Limb (tissue), 2 donors: ENCODE measurements around the gene STK24.

Experiments
- DNase-seq, 2 donors: peaks; one replicate each; pipeline ENCODE4 v3.0.0-alpha.2; 2016; ENCODE audit errors: extremely low spot score in 2 of 2

STK24 gene

DNA sequence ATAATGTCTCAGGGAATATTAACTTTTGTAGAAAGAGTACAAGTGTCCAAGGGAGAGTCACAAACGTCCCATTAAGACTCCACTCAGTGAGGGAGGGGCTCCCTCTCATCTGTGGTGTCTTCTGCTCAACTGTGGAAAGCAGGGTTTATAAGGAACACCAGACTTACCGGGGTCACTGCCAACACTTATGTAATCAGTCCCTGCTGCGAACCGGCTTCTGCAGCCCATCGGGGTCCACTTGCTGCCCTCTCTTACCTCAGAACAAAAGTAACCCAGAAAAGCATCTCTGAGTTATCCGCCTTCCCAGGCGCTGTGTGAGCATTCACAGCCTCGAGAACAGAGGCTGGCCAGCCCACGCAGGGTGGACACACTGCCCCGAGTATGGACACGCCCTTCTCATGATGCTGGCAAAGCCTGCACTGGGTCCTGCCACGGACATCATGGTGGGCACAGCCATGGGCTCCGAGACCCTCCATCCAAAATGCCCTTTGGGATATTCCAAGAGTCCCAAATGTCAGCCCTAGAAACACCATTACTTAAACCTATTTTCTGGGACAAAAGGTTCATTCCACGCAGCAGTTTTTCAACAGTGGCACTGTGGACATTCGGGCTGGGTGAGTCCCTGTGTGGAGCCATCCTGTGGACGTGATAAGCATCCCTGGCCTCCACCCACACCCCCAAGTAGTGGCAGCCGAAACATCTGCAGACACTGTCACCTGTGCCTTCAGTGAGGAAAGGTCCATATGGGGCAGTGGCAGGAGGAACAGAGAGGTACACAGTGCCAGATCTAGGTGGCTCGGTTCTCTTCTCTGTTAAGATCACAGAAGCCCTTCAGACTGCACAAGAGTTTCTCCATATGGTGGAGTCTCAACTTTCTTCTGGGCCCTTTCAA lies 63.9 kb downstream of the STK24 start:
- DNase-seq, result no peak

DNA sequence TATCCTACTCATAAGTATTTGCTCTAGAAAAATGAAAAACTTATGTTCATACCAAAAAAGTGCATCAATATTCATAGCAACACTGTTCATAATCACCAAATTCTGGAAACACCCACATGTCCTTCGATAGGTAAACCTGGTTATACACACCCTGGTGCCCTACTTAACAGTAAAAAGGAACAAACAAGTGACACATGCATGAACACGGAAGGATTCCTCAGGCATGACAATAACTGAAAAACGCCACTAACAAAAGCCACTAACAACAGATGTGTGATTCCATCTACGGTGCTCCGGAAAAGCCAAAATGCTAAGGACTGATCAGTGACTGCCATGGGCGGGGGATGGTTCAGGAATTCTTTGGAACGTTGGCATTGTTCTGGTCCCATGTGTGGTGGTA lies 65.5 kb downstream of the STK24 start:
- DNase-seq, result no peak

DNA sequence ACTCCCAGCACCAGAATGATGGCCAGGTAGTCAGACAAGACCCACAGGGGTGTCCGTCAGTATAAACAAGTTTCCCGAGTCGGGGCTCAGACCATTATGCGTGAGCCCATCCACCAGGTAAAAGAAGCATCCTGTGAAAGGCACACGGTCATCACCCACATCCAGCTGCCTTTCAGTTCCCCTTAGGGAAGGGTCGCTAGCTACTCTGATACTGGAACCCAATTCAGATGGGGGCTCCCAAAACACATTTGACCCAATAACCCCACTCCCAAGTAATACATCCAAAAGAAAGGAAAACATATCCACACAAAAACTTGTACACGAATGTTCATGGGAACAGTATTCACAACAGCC lies 66.8 kb downstream of the STK24 start:
- DNase-seq, result no peak

DNA sequence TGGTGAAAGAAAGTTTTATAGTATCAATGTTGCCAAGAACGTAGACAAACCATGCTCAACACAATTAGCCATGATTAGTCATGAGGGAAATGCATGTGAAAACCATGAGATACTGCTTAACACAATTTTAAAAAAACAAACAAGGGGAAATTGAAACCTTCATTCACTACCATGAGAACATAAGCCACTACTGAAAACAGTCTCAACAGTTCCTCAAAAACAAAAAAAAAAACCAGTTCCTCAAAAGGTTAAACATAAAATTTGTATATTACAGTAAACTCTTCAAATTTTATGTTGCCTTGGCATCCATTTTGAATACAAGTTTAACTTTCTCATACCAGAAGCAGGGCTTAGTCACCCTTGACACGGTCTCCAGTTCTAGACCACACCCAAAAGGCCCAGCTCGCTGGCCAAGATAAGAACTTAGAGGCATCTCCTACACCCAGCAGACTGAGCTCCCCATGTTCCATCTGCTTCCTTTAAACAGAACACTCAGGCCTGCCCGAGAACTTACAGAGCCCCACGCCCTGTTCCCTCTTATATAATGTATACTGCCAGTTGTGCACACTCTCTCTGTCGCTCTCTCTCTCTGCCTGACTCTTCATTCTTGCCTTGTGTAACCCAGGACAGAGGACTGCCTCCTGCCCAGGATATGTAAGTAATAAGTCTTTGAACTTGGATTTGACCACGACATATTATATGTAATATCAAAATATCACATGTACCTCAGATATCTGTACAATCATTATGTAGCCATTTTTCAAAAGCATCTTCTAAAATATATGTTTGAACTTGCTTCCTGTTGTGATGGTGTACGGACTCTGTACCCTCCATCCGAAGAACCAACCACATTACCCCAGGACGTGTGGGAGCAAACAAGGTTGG lies 67.4 kb downstream of the STK24 start:
- no peak for DNase-seq

DNA sequence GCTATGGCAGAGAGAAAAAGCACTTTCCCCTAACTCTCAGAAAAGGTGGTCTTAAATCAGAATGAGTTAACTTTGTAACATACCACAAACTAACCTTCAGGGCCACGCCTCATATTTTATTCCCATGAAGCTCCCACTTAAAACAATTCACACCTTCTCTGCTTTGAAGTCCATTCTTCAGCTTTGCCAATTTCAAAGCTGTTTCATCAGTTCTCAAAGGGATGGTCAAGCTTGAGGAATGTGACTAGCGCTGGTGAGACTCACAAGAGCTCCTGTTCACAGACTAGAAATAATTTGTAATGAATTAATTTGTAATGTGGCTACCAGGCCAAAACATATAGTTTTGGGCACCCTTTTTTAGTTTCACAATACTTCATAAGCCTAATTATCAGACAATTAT lies 68.2 kb downstream of the STK24 start:
- no peak for DNase-seq

DNA sequence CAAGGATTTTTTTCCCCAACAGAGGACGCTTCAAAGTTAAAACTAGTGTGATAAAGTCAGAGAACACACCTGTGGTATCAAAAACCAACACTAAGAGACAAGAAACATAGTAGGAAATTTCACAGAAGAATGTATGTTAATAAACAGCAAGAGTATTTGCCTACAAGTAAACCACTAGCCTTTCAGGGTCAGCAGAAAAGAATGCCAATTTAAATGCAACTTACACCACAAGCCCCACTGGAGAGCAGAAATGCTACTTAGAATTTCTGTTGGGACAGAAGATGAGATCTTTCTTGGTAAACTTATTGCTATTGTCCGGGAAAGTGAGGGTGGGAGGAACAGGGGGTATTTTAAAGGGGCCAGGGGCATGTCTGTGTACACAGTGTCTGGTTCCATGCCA lies 68.6 kb downstream of the STK24 start:
- no peak for DNase-seq

DNA sequence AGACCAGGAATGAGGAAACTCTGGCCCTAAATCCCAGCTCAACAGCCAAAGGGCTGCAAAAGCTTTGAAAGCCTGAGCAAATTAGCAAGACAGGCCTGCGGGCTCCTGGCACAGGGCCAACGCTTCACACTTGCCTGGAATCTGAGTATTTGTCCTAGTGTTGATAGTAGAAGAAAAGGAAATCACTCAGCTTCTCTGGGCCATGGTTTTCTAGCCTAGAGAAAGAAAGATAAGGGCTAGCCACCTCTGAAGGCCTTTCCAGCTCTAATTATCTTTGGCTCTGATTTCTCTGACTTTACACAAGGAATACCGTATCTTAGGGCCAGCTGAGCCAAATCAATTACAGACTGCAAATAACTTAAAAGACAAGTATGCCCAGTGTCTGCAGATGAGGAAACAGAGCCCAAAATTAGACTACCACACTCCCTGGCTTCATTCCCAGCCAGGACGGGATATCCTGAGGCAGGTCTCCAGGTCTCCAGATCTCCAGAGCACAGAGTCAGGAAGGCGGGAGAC lies 69.6 kb downstream of the STK24 start:
- peak; percentile 51 to 72 for DNase-seq

DNA sequence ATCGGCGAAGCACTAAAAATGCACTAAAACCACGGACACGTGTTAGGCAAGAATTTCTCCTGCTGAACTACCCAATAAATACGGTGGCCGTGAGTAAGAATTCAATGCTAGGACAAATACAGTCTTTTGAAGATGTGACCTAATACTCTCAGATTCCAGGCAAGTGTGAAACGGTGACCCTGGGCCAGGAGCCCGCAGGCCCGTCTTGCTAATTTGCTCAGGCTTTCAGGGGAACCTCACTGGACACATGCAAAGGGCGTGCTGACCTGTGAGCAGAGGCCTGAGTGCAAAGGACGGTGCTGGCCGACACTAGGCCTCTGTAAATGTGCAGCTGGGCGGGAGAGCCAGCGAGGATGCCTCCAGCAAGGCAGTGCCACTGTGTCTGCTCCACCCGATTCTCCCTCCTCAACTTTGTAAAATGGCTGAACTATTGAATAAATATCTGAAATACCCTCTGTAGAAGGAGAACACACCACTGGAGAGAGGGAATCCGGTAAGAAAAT lies 70.1 kb downstream of the STK24 start:
- DNase-seq, result no peak

DNA sequence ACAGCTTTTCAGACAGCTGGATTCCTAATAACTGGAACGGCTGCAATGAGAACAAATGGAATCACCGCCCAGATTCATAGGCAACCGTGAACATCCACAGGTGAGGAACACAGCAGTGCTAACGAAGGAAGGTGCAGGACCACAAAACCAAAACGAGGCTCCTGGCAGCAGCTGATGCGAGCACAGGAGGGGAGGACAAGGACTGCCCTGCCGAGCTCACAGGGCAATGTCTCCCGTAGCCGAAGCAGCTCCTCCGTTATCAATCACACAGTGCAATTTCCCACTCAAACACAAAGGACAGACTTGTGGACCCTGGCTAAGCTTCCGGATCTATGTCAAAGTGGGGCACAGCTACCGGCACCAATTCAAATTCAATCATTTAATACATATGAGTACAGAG lies 70.6 kb downstream of the STK24 start:
- no peak for DNase-seq

DNA sequence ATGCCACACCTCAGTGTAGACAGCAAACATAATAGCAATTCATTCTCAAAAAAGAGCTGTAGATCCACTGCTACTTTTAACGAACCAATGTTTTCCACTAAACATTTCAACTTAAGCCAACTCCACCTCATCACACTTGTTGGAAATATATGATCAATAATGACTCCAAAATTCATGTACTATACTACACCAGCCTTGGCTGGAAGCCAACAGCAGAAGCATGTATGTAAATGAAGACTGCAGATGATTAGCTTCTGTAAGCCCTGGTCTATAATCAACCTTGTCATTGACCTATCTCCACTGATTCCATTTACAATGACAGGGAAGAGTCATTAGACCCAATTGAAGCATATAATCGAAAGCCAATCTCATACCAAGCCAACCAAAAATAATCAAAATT lies 71.7 kb downstream of the STK24 start:
- no peak for DNase-seq

DNA sequence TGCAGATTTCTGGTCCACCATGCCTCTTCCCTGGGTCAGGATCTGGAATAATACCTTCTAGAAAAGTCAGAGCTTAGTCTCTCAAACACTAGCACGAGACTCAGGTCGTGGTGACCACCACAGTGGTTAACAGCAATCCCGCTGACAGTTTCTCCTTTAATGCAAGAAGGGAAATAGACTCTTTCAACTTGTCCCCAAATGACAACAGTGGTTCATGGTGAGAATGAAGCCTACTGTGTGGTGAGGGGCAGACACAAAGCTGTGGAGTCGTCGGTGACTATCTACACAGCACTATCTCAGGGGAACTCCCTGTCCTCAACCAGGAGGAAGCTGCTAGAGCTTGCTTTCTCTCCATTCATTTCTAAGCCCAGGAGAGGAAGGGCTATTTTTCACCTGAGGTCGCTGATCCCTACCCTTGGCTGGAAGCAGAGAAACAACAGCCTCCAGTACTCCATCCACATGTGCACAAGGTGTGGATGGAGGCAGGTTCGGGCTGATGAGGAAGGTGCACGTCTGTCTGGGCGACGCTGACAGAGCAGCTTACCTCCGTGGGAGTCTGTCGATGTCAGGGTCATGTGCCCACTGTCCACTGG lies 72.4 kb downstream of the STK24 start:
- DNase-seq, result no peak

DNA sequence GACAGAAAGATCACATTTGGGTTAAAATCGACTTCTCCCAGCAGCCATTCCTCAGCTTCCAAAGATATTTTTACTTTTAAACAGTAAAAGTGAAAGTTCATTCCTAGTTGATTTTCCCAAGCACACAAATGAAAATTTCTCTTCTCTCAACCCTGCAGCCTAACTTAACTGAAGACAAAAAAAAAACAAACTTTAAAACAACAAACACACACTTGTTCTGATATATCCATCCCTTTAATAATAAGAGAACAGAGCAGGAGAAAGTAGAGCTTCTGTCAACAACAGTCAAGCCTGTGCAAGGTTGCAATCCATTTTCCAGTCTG lies 72.9 kb downstream of the STK24 start:
- DNase-seq, result no peak

DNA sequence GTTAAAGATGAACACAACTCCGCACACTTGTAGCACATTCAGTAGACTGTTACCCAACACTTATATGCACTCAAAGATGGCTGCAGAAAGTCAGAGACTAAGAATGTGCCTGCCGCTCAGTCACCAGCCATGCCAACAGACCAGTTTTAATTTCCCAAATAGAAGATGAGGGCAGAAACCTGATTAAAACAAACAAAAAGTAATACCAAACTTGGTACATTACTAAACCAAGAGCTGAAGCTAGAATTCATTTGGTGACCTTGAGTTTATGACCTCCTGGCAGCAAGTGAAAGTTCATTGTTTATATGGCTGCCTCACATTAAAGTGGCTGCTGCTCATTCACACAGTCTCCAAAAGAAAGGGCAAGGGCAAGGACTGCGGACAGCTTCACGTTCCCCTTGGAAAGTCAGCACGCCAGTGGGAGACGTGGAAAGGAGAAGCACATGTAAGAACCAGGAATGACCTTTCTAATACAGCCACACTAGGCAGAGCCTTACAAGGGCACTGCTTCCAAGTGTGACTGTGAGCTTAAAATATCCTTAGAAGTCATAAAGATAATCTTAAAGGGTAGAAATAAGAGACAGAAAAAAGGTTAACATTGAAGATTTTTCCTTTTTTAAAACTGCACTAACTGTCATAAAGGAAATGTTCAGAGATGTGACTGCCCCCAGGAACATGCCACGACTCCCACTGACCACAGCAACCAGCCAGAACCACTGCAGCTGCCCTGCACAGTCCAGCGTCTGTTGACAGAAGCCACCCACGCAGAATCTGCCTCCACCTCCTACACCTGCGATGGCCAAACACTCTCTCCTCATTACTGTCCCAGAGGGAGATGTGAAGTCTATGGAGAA lies 73.5 kb downstream of the STK24 start:
- DNase-seq, result no peak

DNA sequence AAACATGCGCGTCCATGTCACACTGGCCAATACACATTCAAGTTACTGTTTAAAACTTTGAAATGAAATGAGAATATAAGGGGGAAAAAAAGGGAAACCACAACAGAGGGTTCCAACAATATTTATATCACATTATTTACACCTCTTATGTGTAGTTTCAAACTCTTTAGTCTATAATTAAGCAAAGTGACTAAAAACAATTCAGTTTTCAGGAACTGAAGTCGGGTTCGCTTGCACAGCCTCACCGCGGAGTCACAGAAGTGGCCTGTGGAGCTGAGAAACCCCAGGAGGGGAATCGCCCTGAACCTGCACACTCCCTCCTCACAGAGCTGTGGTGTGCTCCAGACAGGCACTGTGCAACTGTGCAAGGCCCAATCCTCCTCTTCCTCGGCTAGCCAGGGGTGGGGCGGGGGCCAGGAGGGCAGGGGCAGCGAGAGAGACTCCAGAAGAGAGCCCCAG lies 75.9 kb downstream of the STK24 start:
- DNase-seq, result no peak

DNA sequence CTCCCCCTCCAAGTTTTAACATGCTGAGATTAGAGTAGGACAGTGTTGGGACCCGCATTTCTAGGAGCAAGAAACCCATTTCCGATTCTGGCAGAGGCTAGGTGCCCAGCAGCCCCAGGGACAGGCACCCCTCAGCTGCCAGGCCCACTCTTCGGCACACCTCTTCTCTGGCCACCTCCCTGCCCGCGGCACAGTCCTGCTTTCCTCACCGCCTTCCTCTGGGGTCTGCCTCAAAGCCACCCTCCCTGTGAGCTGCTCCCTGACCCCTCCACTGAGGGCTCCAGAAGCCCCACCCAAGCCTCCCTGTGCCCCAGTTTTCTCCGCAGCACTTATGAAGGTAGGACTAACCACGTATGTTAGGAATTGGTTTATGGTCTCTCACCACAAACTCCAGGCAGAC lies 79.9 kb downstream of the STK24 start:
- no peak for DNase-seq

DNA sequence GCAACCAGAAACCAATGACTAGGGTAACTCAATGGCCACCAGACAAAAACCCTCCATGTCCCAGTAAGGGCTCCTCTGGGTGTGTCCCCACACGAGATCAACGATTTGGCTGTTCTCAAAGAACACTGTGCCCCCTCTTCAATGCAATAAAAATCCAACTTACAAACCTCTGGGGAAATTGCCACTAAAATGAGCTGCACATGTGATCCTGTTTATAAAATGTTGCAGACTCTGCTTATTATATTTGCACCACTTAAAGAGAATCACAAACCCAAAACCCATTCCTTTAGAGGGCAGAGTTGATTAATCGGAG lies 80.5 kb downstream of the STK24 start:
- no peak for DNase-seq

DNA sequence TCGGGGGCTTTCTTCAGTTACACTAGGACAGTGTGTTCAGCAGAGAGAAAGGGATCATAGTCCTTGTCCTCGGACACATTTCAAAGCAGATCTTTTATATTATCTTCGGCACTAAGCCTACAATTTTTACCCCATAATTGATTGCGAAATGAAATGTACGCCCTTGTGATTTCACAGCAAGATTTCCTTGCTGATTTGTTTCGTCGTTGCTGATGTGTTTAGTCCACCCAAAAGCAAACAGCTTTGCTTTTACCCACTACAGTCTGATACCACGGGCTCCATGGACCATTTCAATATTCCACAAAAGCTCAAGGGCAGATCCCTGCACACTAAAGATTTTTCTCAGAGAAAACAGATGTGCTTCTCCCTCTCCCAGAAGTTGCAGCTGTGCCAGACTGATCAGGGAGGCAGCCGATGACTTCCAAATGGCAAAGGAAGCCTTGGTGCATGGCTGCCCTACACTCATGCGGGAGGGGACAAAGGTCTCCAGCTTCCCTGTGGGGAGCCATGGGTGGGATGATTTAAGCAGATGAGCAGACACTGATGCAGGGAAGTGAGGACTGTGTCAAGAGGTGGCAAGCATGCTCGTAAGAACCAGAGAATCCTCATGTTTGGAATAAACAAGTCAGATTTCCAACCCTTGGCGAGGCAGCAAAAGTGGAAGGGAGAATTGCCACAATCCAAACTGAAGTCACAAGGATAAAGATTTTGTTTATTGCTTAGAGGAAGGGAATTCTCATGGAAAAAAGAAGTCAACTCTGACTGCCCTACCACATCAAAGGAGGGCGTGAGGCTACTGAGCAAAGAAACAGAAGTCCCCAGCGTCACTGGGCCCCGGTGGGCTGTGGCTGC lies 81.1 kb downstream of the STK24 start:
- peak in 1 of 2 donors; percentile 45 for DNase-seq

DNA sequence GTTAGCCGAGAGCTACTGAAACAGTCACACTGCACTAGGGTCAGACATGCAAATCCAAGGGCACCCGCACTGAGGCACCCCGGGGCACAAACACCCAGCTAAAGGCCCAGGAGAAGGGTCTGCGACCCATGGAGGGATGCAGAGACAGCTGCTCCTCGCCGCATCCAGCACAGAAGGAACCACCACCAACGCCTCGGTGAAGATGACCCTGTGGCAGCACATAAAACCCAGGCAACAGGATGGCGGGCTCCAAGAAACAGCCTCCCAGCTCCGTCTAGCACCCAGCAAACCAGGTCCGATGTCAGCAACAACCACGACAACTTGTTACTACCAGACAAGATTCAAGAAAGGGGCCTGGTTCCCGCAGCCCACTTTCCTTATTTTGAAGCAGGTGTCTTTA lies 82.1 kb downstream of the STK24 start:
- DNase-seq, result no peak

DNA sequence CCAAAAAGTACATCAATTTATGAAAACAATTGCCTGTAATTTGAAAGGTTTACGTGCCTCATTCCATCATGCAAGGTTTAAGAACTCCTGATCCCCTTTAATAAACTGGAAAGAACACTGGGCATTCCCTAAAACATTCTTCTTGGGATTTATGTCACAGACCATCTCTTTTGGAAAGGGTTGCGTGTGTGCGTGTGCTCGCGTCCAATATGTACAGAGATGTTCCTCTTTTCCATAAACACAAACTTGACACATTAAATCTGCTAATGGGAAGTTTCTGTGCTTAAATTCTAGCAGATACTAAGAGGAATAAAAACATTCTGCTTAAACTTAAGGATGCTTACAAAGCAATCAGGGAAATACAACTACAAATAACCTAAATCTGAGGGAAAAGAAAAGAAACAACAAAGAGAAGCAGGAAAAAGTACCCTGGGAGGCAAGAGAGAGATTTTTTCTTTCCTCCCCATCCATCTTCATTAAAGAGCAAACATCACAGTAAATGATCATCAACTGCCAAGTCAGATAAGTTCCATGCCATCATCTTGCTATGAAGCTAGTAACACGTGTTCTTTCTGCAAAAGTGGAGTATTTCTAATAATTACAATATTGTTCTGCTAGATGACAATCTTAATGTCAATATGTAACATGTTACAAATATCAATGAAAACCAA lies 83.7 kb downstream of the STK24 start:
- DNase-seq, result no peak
